Measurements from ENCODE around the gene HDAC3.

- no peak for TF ChIP-seq EZH2 (IDR thresholded peaks at IDR 0.05; ENCODE audit: borderline replicate concordance, insufficient read depth, low read depth, low read length, poor library complexity, severe bottlenecking)
- TF ChIP-seq CTCF (IDR thresholded peaks at IDR 0.05), result no peak
Measured at GRCh38 chr5:141650851-141651727, 14.4 kb upstream of the HDAC3 start, which contains the start of gene FCHSD1.

All from B cell (primary cell).